HTERT RPE-1 (cell line): Measurements from ENCODE around the gene ANKRD11.
"Not testable (repeated sequence)": the region's sequence is repeated elsewhere in the genome, so short reads cannot be mapped to it uniquely, and the experiment has no call there.

Experiments used
- in situ Hi-C: fragments of 300-500 bp; cut with MboI; formaldehyde crosslinking; loops from 4 replicates; pipeline ENCODE4 v1.14.3; 2020; ENCODE audit warnings: low sequenced_read_pairs

ANKRD11 gene

GRCh38 chr16:89334050-89334449 is 156.3 kb downstream of the ANKRD11 start:
- in situ Hi-C loops = no loop called here

GRCh38 chr16:89333401-89334001 is 156.9 kb downstream of the ANKRD11 start:
- in situ Hi-C loops = not testable (repeated sequence)

- in situ Hi-C loops = no loop called here
Observed at GRCh38 chr16:89332902-89333245, 157.5 kb downstream of the ANKRD11 start.

- in situ Hi-C loops = no loop called here
Observed at GRCh38 chr16:89332243-89332901, 158.0 kb downstream of the ANKRD11 start.

- in situ Hi-C loops = no loop called here
Observed at GRCh38 chr16:89331371-89332109, 158.8 kb downstream of the ANKRD11 start.

GRCh38 chr16:89330177-89330856 is 160.0 kb downstream of the ANKRD11 start:
- in situ Hi-C loops = no loop called here

- in situ Hi-C loops = not testable (repeated sequence)
Observed at GRCh38 chr16:89329830-89330176, 160.6 kb downstream of the ANKRD11 start.

- in situ Hi-C loops = not testable (repeated sequence)
Observed at GRCh38 chr16:89328412-89329400, 161.7 kb downstream of the ANKRD11 start.

- in situ Hi-C loops = no loop called here
Observed at GRCh38 chr16:89326721-89327120, 163.6 kb downstream of the ANKRD11 start.

GRCh38 chr16:89325861-89326471 is 164.4 kb downstream of the ANKRD11 start:
- in situ Hi-C loops = no loop called here

GRCh38 chr16:89324056-89325010 is 166.0 kb downstream of the ANKRD11 start:
- in situ Hi-C loops = no loop called here

GRCh38 chr16:89323120-89323960 is 167.0 kb downstream of the ANKRD11 start:
- in situ Hi-C loops = no loop called here

- in situ Hi-C loops = no loop called here
Observed at GRCh38 chr16:89322321-89323119, 167.8 kb downstream of the ANKRD11 start.

- in situ Hi-C loops = no loop called here
Observed at GRCh38 chr16:89320782-89321501, 169.4 kb downstream of the ANKRD11 start.

- in situ Hi-C loops = no loop called here
Observed at GRCh38 chr16:89319886-89320781, 170.2 kb downstream of the ANKRD11 start.

- in situ Hi-C loops = no loop called here
Observed at GRCh38 chr16:89319631-89319885, 170.8 kb downstream of the ANKRD11 start.
